GM12878 (cell line): ENCODE results near the gene FAHD2A.
A peak's percentile ranks its signal among the peaks of the same experiment; 100 is the strongest.

Experiments used
- BHLHE40 ChIP-seq, 2 experiments: fragments of 450-650 bp in 1 of 2; IDR thresholded peaks; 2 replicates each; pipeline ENCODE4 v1.6.1; 2011 to 2017; ENCODE audit warnings: low read depth in 2 of 2, borderline replicate concordance in 1 of 2, improper control_type of control experiment in 1 of 2, low read length in 1 of 2, mild to moderate bottlenecking in 1 of 2
- CTCF ChIP-seq, 3 experiments: IDR thresholded peaks in 2 of 3; conservative IDR thresholded peaks in 1 of 3; 2 replicates each; pipeline ENCODE4 v1.5.1; 2011; ENCODE audit warnings: low read depth in 3 of 3, low read length in 3 of 3, mild to moderate bottlenecking in 3 of 3, control low read depth in 2 of 3, moderate library complexity in 2 of 3, inconsistent platforms in 1 of 3, mixed read lengths in 1 of 3; ENCODE audit not compliant: control insufficient read depth in 2 of 3, insufficient read depth in 1 of 3; ENCODE audit errors: extremely low read depth in 1 of 3
- EED ChIP-seq: sonication (generic); IDR thresholded peaks from 2 replicates; pipeline ENCODE4 v1.6.1; 2016; ENCODE audit warnings: antibody characterized with exemption, low read depth
- STAT3 ChIP-seq: IDR thresholded peaks from 2 replicates; pipeline ENCODE4 v1.6.1; 2011; ENCODE audit warnings: low read depth, low read length, improper control_type of control experiment
- TCF12 ChIP-seq: IDR thresholded peaks from 2 replicates; pipeline ENCODE4 v1.6.1; 2011; ENCODE audit warnings: low read depth, mild to moderate bottlenecking, low read length

GRCh38 chr2:95392730-95393455, 9.6 kb upstream of the FAHD2A start:
- TF ChIP-seq CTCF (IDR thresholded peaks at IDR 0.05 in 2 of 3, conservative IDR thresholded peaks at IDR 0.05 in 1 of 3; ENCODE audit: control insufficient read depth in 2 of 3, extremely low read depth in 1 of 3, insufficient read depth in 1 of 3, low read depth in 3 of 3, low read length in 3 of 3), result peak; percentile 3 to 25 (median 20); a peak in 3 of 6 replicates
- TF ChIP-seq TCF12, result no peak
- no peak for TF ChIP-seq STAT3
- no peak for TF ChIP-seq BHLHE40 (IDR thresholded peaks at IDR 0.05; ENCODE audit: borderline replicate concordance in 1 of 2, low read depth in 2 of 2, low read length in 1 of 2)
- no peak for TF ChIP-seq EED
